ENCODE data around the gene LARP6. TPM values are rescaled to one million over a fixed set of nuclear protein-coding genes. Genes with fewer than 3 reads are reported as not detected.

LARP6 gene
- total RNA-seq, 4 donors from 2014 or later, result 10.0 to 20.6 (median 13.9) TPM

- in situ Hi-C loops (cut with MboI; ENCODE audit: low sequenced_read_pairs in 4 of 4) (loop anchor here in 1 of 4 donors (10.0 kb wide), 1 partner anchor 52 kb away; no protein-coding TSS in a partner anchor), intact Hi-C loops (cut with DNase I; ENCODE audit: low total_unique reads) (no loop called here)
These were observed 30.8 kb downstream of the LARP6 start for GRCh38 chr15:70823196-70823595.

GRCh38 chr15:70820214-70820613 is 33.7 kb downstream of the LARP6 start:
- no peak overlapping the region for H3K27ac ChIP-seq
- no peaks in the 10 kb centered on the region for H3K27me3 ChIP-seq
- H3K4me3 ChIP-seq, result no peak overlapping the region
- no peaks in the 10 kb centered on the region for H3K36me3 ChIP-seq
- DNase-seq (no peak), ATAC-seq (no peak)
- TF ChIP-seq POLR2A (IDR thresholded peaks at IDR 0.05) (no peak), CTCF (IDR thresholded peaks at IDR 0.05 in 4 of 5, conservative IDR thresholded peaks at IDR 0.05 in 1 of 5) (no peak)
- intact Hi-C loops (cut with DNase I; ENCODE audit: low total_unique reads), result no loop called here
- no peaks in the 10 kb centered on the region for H3K9me3 ChIP-seq
- H3K4me1 ChIP-seq, result peaks cover 0 to 2% of the 10 kb centered on the region in 2 donors
- in situ Hi-C loops (cut with MboI; ENCODE audit: low sequenced_read_pairs in 4 of 4), result loop anchor here in 1 of 4 donors (10.0 kb wide), 1 partner anchor 55 kb away; no protein-coding TSS in a partner anchor

More at GRCh38 chr15:70823196-70823595, 30.8 kb downstream of the LARP6 start:
- TF ChIP-seq POLR2A (IDR thresholded peaks at IDR 0.05), result no peak
- no peak for TF ChIP-seq CTCF (IDR thresholded peaks at IDR 0.05 in 4 of 5, conservative IDR thresholded peaks at IDR 0.05 in 1 of 5)
- ATAC-seq (no peak), DNase-seq (no peak)
- H3K27ac ChIP-seq, result no peak overlapping the region
- no peaks in the 10 kb centered on the region for H3K36me3 ChIP-seq
- no peaks in the 10 kb centered on the region for H3K27me3 ChIP-seq
- H3K4me3 ChIP-seq, result no peak overlapping the region
- peaks cover 0 to 9% of the 10 kb centered on the region in 2 donors for H3K4me1 ChIP-seq
- H3K9me3 ChIP-seq, result no peaks in the 10 kb centered on the region

- TF ChIP-seq CTCF (IDR thresholded peaks at IDR 0.05 in 4 of 5, conservative IDR thresholded peaks at IDR 0.05 in 1 of 5) (no peak), POLR2A (IDR thresholded peaks at IDR 0.05) (no peak)
- no peaks in the 10 kb centered on the region for H3K27me3 ChIP-seq
- H3K36me3 ChIP-seq, result no peaks in the 10 kb centered on the region
- intact Hi-C loops (cut with DNase I; ENCODE audit: low total_unique reads), result no loop called here
- no peak overlapping the region for H3K27ac ChIP-seq
- H3K4me1 ChIP-seq, result no peaks in the 10 kb centered on the region
- no peak for ATAC-seq
- DNase-seq, result no peak
- no peak overlapping the region for H3K4me3 ChIP-seq
- no peaks in the 10 kb centered on the region for H3K9me3 ChIP-seq
- in situ Hi-C loops (cut with MboI; ENCODE audit: low sequenced_read_pairs in 4 of 4), result loop anchor here in 2 of 4 donors (5.0 to 10.0 kb wide), 2 partner anchors 136 to 144 kb away; no protein-coding TSS in a partner anchor
These were observed 35.4 kb downstream of the LARP6 start for GRCh38 chr15:70818580-70818979.

- in situ Hi-C loops (cut with MboI; ENCODE audit: low sequenced_read_pairs in 4 of 4), result loop anchor here in 2 of 4 donors (5.0 to 10.0 kb wide), 2 partner anchors 135 to 142 kb away; no protein-coding TSS in a partner anchor
- no peak for ATAC-seq
These were observed 36.7 kb downstream of the LARP6 start for GRCh38 chr15:70817266-70817665.

More at GRCh38 chr15:70817266-70817665, 36.7 kb downstream of the LARP6 start:
- no peaks in the 10 kb centered on the region for H3K36me3 ChIP-seq
- no peaks in the 10 kb centered on the region for H3K9me3 ChIP-seq
- no peak for DNase-seq
- no peak overlapping the region for H3K27ac ChIP-seq
- H3K4me1 ChIP-seq, result no peaks in the 10 kb centered on the region
- H3K4me3 ChIP-seq, result no peak overlapping the region
- TF ChIP-seq POLR2A (IDR thresholded peaks at IDR 0.05) (no peak), CTCF (IDR thresholded peaks at IDR 0.05 in 4 of 5, conservative IDR thresholded peaks at IDR 0.05 in 1 of 5) (no peak)
- H3K27me3 ChIP-seq, result no peaks in the 10 kb centered on the region
- intact Hi-C loops (cut with DNase I; ENCODE audit: low total_unique reads), result no loop called here

Measured in gastrocnemius medialis (tissue), 4 donors.